Endothelial cell of coronary artery (primary cell): ENCODE measurements around the gene APPL2. TPM values are rescaled to one million over a fixed set of nuclear protein-coding genes. Genes with fewer than 3 reads are reported as not detected.

Source experiments
- total RNA-seq: library from RNA; depleted of rRNA; stranded (reverse); fragments of >200 nt; gene quantifications from 2 replicates; pipeline ENCODE4 v1.2.3, GENCODE V29; 2014

The APPL2 gene
- total RNA-seq = 15.2 and 24.9 TPM in 2 replicates

DNA sequence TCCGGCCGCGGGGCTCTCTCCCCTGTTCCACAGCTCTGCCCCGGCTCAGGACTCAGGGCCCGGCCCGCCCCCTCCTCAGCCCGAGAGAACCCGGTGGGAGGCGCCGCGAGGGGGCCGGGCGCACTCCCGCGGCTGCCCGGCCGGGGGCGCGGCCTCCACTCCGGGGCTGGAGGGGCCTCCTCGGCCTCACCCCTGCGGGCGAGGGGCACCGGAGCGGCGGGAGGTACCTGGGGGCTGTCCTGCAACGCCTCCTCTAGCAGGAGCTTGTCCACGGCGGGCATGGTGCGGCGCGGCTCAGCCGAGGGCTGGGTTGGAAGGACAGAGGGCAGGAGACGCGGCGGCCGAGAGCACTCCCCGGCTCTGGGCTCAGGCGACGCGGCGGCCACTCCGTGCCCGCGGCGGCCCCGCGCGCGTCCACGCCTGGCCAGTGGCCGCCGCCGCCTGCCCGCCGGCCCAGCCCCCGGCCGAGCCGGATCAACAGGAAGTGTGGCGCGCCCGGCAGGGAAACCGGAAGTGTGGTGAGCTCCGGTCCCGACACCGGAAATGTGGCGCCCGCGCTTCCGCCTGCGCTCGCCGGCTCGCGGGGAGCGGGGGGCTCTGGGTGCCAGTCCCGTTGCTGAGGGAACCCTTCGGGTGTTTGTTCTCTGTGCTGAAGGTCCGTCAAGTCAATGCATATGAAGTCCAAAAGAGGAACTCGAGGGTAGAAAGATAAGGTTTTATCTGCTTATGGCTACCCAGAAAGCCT is at the start of gene APPL2:
TSS of gene APPL2 (minus strand) at position 443 of the 745 bp plus-strand sequence. CDS start at position 281, 162 bp downstream.

Other genes with a start within 250 kb of the APPL2 start
- 11.0 and 17.7 TPM in 2 replicates for gene NOPCHAP1, start 249.9 kb downstream of the APPL2 start, total RNA-seq
- gene ALDH1L2, start 151.7 kb downstream of the APPL2 start, total RNA-seq = 0.36 and 10.8 TPM in 2 replicates
- gene WASHC4, start 128.4 kb downstream of the APPL2 start, total RNA-seq = 94.8 and 130 TPM in 2 replicates
- 25.6 and 44.0 TPM in 2 replicates for gene C12orf75, start 94.5 kb upstream of the APPL2 start, total RNA-seq